ENCODE measurements around the gene MDC1.

The MDC1 gene

DNA sequence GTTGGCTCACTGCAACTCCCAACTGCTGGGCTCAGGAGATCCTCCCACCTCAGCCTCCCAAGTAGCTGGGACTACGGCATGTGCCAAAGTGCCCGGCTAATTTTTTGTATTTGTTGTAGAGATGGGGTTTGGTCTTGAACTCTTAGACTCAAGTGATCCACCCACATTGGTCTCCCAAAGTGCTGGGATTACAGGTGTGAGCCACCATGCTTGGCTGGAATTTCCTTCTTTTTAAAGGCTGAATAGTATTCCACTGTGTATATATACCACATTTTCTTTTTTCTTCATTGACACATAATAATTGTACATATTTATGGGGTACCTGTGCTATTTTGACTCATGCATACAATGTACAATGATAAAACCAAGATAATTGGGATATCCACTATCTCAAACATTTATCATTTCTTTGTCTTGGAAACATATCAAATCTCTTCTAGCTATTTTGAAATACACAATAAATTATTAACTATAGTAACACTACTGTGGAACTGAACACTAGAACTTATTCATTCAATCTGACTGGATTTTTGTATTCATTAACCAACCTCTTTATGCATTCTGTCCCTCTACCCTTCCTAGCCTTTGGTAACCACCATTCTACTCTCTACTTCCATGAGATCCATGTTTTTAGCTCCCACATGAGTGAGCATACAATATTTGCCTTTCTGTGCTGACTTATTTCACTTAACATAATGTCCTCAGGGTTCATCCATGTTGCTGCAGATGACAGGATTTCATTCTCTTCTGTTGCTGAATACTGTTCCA is 7.8 kb downstream of the MDC1 start:
- no peak overlapping the region for H3K27ac ChIP-seq
- no peak for TF ChIP-seq CTCF (conservative IDR thresholded peaks at IDR 0.05)

DNA sequence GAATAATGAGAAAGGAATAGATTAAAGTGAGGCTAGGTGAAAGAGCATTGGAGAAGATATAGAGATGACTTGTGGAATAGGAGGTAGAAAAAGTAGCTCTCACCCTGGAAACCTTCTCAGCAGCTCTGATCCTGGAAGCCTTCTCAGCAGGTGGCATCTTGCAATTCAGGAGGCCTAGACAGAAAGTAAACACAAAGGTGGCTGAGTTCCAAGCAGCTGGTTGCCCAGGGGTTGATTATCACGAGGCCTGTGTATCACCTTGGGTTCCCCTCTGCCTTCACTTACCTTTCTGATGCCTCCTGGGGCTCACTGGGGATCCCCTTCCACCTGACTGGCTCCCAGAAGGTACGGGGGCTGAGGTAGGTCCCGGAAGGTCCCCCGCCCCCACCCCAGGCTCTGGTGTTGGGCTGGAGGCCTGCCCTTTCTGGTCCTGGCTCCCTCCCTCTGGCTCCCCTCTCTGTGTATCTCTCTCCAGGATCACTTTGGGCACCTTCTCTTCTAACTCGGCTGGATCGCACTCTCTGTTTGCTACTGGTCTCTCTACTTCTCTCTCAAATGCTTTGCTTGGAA is 9.7 kb downstream of the MDC1 start:
- no peak for TF ChIP-seq CTCF (conservative IDR thresholded peaks at IDR 0.05)
- peak overlapping the region; percentile 16; the same call in 1 of the 2 replicates for H3K27ac ChIP-seq

GRCh38 chr6:30705620-30706019 is 11.5 kb downstream of the MDC1 start:
- no peak for TF ChIP-seq CTCF (conservative IDR thresholded peaks at IDR 0.05)
- H3K27ac ChIP-seq = no peak overlapping the region

DNA sequence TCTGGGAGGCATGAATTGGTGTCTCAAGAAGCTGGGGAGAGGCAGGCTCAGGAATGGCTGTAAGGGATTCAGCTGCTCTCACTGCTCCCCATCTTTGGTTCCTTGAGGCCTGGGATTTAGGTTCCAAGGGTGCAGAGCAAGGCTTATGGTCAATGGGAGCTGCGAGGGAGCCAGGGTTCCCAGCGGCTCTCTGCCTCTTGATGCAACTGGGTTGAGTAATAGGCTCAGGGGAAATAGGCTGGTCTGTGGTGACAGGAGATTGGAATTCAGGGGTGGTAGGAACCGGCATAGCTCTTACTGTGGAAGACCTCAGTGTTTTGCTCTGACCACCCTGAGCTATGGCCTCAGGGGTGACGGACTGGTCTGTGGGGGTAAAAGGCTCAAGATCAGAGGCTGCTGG is 13.3 kb downstream of the MDC1 start:
- TF ChIP-seq CTCF (conservative IDR thresholded peaks at IDR 0.05) = no peak
- H3K27ac ChIP-seq = no peak overlapping the region

DNA sequence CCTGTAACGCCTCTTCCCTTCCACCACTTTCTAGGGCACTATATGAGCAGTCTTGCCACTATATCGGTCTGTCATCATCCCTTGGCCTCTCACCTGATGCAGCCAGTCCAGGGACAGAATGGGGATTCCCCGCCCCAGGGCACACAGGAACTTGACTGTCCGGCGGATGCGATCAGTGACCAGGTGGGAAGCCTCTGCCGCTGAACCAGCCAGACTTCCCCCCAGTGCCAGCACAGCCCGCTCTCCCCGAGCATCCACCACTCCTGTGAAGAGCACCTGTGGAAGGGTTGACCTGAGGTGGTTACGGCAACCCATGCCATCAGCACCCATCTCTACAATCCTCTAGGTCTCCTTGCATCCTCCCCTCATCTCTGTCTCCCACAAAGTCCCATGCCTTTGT is 14.1 kb downstream of the MDC1 start:
- no peak overlapping the region for H3K27ac ChIP-seq
- no peak for TF ChIP-seq CTCF (conservative IDR thresholded peaks at IDR 0.05)

GRCh38 chr6:30700340-30700739 is 16.7 kb downstream of the MDC1 start:
- no peak overlapping the region for H3K27ac ChIP-seq
- TF ChIP-seq CTCF (conservative IDR thresholded peaks at IDR 0.05) = no peak

GRCh38 chr6:30696432-30696831 is 20.6 kb downstream of the MDC1 start:
- no peak overlapping the region for H3K27ac ChIP-seq
- no peak for TF ChIP-seq CTCF (conservative IDR thresholded peaks at IDR 0.05)

Data from VCaP (cell line).